ENCODE results near the gene CACNB4. TPM values are rescaled to one million over a fixed set of nuclear protein-coding genes. Genes with fewer than 3 reads are reported as not detected.
"Not testable (repeated sequence)": the region's sequence is repeated elsewhere in the genome, so short reads cannot be mapped to it uniquely, and the experiment has no call there.

The CACNB4 gene
- total and polyA plus RNA-seq, 5 donors: 0.25 to 1.5 (median 0.86) TPM

DNA sequence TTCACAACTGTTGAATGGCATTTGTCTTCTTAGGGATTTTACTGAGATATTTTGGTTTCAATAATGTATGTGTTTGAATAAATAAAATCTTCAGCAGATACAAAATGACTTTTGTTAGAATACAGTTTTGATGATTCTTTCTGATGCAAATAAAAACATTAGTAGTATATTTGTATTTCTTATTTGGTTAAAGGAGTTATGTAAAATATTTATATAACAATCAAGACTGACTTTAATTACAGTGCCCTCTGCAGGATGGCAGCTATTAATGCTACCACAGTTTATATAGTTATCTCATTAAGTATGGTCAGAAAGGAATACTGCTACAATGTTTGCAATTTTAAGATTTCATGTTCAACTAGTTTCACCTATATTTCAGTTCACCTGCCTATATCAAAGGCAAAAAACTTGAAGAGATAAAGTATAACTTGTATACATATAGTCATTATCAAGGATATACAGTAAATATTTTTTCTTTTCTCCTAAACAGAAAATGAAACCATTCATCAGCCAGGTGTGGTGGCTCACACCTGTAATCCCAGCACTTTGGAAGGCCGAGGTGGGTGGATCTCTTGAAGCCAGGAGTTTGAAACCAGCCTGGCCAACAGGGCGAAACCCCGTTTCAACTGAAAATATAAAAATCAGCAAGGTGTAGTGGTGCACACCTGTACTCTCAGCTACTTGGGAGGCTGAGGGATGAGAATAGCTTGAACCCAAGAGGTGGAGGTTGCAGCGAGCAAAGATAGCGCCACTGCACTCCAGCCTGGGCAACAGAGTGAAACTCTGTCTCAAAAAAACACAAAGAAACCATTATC, 290.4 kb downstream of the CACNB4 start:
- Histone ChIP-seq H3K27ac (ENCODE audit: low read length) (no peak overlapping the region), H3K9me3 (ENCODE audit: control insufficient read depth, low read length) (no peaks in the 10 kb centered on the region), H3K4me3 (ENCODE audit: low read length) (no peak overlapping the region), H3K27me3 (ENCODE audit: control insufficient read depth, insufficient read depth) (no peaks in the 10 kb centered on the region), H3K4me1 (ENCODE audit: control insufficient read depth, insufficient read depth, low read length) (no peaks in the 10 kb centered on the region)
- intact Hi-C loops (cut with DNase I): no loop called here
- ATAC-seq: no peak
- 91% methylated on average over 5 of the region's 5 CpGs for WGBS
- no peak for DNase-seq

DNA sequence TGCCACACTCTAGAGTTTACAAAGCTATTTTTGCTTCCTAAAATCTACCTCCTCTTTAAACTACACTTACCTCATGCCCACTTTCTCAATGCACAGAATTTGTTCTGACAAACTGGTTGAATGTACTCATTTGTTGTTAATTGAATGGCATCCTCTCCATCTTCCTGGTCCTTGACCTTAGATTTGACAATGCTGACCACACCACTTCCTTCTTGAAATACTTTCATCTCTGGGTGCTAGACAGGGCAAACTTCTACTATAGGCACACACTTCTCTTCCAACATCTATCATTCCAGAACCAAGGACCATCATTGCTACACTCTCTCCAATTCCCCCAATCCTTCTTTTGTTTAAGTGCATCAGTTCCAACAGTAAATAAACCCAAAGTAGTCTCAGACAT, 292.9 kb downstream of the CACNB4 start:
- intact Hi-C loops (cut with DNase I): no loop called here

DNA sequence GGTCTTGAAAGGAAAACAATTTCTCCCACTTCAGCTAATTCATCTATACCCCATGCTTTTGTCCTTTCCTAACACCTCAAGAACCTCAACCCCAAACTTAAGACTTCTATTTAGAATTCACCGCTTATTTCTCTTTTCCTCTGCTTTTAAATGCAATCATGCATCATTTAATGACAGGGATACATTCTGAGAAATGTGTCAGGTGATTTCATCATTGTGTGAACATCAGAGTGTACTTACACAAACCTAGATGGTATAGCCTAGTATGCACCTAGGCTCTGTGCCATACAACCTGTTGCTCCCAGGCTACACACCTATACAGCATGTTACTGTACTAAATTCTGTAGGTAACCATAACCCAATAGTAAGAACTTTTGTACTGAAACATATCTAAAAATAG, 293.5 kb downstream of the CACNB4 start:
- intact Hi-C loops (cut with DNase I): no loop called here
- no peaks in the 10 kb centered on the region for H3K4me1 ChIP-seq (ENCODE audit: control insufficient read depth, insufficient read depth, low read length)
- H3K9me3 ChIP-seq (ENCODE audit: control insufficient read depth, low read length): no peaks in the 10 kb centered on the region
- WGBS: 99% methylated on average over 1 of the region's 1 CpG
- H3K27ac ChIP-seq (ENCODE audit: low read length): no peak overlapping the region
- no peaks in the 10 kb centered on the region for H3K27me3 ChIP-seq (ENCODE audit: control insufficient read depth, insufficient read depth)
- DNase-seq: no peak
- no peak for ATAC-seq
- H3K4me3 ChIP-seq (ENCODE audit: low read length): no peak overlapping the region

More for the DNA sequence above, 292.9 kb downstream of the CACNB4 start:
- no peak overlapping the region for H3K27ac ChIP-seq (ENCODE audit: low read length)
- DNase-seq (no peak), ATAC-seq (no peak)
- H3K9me3 ChIP-seq (ENCODE audit: control insufficient read depth, low read length): no peaks in the 10 kb centered on the region
- H3K4me1 ChIP-seq (ENCODE audit: control insufficient read depth, insufficient read depth, low read length): no peaks in the 10 kb centered on the region
- no peak overlapping the region for H3K4me3 ChIP-seq (ENCODE audit: low read length)
- no peaks in the 10 kb centered on the region for H3K27me3 ChIP-seq (ENCODE audit: control insufficient read depth, insufficient read depth)

DNA sequence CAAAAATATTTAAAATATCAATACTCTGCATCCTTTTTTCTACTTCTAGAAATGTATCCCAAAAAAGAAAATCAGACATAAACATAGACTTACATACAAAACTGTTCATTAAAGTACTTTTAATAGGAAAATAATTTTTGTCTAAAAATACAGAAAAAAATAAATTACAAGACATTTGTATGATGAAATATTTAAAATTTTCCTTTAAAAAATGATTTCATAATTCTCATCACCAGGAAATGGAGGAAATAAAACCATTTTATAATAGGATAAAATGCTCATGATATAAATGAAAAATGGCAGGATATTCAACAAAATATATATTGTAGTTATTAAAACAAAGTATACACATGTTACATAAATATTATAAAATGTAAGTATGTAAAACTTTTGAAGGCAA, 295.0 kb downstream of the CACNB4 start:
- H3K4me3 ChIP-seq (ENCODE audit: low read length): no peak overlapping the region
- H3K27ac ChIP-seq (ENCODE audit: low read length): no peak overlapping the region
- no peaks in the 10 kb centered on the region for H3K4me1 ChIP-seq (ENCODE audit: control insufficient read depth, insufficient read depth, low read length)
- DNase-seq: no peak
- intact Hi-C loops (cut with DNase I): no loop called here
- H3K27me3 ChIP-seq (ENCODE audit: control insufficient read depth, insufficient read depth): no peaks in the 10 kb centered on the region
- H3K9me3 ChIP-seq (ENCODE audit: control insufficient read depth, low read length): no peaks in the 10 kb centered on the region
- no peak for ATAC-seq

DNA sequence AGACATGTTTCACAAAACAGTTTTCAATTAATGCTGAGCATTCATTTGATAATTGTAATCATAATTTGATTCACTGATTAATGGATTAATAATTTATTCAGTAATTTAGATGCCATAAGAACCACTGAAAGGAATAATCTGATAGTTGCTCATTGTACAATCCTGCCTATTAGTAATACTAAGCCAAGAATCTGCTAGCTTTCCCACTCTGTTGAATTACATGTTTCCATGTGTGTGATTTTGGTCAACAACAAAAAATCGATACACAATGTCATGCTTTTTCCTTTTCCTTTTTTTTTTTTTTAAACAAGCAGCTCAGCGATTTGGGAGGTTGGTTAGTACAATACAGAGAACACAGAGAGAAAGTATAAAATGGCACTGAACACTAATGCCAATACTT, 296.5 kb downstream of the CACNB4 start:
- no peaks in the 10 kb centered on the region for H3K4me1 ChIP-seq (ENCODE audit: control insufficient read depth, insufficient read depth, low read length)
- no peaks in the 10 kb centered on the region for H3K9me3 ChIP-seq (ENCODE audit: control insufficient read depth, low read length)
- ATAC-seq (no peak), DNase-seq (no peak)
- H3K4me3 ChIP-seq (ENCODE audit: low read length): no peak overlapping the region
- intact Hi-C loops (cut with DNase I): no loop called here
- 89% methylated on average over 2 of the region's 2 CpGs for WGBS
- H3K27ac ChIP-seq (ENCODE audit: low read length): no peak overlapping the region
- no peaks in the 10 kb centered on the region for H3K27me3 ChIP-seq (ENCODE audit: control insufficient read depth, insufficient read depth)

DNA sequence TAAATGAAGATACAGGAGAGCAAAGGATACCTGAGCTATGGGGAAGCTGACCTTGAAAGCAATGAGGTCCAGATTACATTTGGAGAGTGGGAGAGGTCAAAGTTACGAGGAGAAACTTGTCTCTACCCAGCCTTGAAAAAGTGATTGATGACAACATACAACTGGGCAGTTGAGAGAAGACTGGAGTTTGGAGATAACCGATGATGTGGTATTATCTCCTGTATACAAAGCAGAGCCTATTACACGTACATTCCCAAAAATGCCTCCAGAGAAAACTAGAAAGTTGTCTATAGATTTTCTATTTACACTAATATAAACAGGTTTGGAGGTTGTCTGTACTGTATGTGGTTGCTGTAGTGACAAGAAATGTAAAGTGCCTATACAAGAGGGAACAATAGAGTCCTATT, 299.0 kb downstream of the CACNB4 start:
- Histone ChIP-seq H3K4me1 (ENCODE audit: control insufficient read depth, insufficient read depth, low read length) (no peaks in the 10 kb centered on the region), H3K4me3 (ENCODE audit: low read length) (no peak overlapping the region), H3K9me3 (ENCODE audit: control insufficient read depth, low read length) (no peaks in the 10 kb centered on the region), H3K27ac (ENCODE audit: low read length) (no peak overlapping the region), H3K27me3 (ENCODE audit: control insufficient read depth, insufficient read depth) (no peaks in the 10 kb centered on the region)
- no peak for ATAC-seq
- WGBS: 82% methylated on average over 3 of the region's 3 CpGs
- no peak for DNase-seq
- intact Hi-C loops (cut with DNase I): no loop called here

DNA sequence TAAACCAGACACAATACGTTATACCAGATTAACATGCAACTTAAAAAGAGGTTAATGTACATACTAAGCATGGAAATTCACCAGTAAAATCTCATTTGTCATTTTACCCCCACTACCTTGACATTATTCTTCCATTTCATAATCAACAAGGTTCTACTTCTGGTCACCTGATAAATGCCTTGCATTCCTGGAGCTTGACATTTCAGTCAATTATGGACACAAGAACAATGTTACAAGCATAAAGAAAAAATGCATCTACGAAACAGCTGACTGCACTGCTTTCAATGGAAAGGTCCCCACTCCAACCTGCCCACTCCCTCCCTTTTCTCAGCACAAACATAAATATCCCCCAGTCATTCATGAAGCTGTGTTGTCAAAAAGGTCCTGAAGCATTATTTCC, 302.1 kb downstream of the CACNB4 start:
- H3K4me1 ChIP-seq (ENCODE audit: control insufficient read depth, insufficient read depth, low read length): no peaks in the 10 kb centered on the region
- no peak overlapping the region for H3K4me3 ChIP-seq (ENCODE audit: low read length)
- no peaks in the 10 kb centered on the region for H3K9me3 ChIP-seq (ENCODE audit: control insufficient read depth, low read length)
- ATAC-seq: no peak
- H3K27ac ChIP-seq (ENCODE audit: low read length): no peak overlapping the region
- intact Hi-C loops (cut with DNase I): no loop called here
- no peak for DNase-seq
- 91% methylated on average over 2 of the region's 2 CpGs for WGBS
- H3K27me3 ChIP-seq (ENCODE audit: control insufficient read depth, insufficient read depth): no peaks in the 10 kb centered on the region

DNA sequence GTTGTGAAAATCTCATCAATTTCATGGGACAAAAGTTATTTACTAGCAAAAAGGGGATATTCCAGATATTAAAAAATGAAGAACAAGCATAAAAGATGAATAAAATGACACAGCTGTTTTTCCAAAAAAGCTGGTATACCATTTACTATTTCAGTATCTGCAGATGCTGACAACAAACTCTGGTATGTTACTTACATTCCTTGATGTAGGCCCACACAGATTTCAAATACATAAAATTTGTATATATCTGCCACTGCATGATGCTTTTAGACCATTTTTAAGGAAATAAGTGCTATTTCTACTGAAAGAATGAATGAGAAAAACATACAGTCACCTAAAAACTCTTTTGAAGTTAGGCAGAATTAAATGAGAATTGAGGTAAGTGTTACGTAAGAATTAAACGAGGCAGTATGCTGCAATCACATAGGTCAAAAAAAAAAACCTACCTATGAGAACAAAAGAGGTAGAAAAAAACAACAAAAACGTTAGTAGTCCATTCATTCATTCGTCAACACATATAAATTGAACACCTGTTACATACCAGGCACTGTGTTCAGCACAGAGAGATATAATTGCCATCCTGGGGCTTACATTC, 303.1 kb downstream of the CACNB4 start:
- Histone ChIP-seq H3K27me3 (ENCODE audit: control insufficient read depth, insufficient read depth) (no peaks in the 10 kb centered on the region), H3K4me1 (ENCODE audit: control insufficient read depth, insufficient read depth, low read length) (no peaks in the 10 kb centered on the region), H3K9me3 (ENCODE audit: control insufficient read depth, low read length) (no peaks in the 10 kb centered on the region), H3K27ac (ENCODE audit: low read length) (no peak overlapping the region), H3K4me3 (ENCODE audit: low read length) (no peak overlapping the region)
- DNase-seq (no peak), ATAC-seq (no peak)
- WGBS: 77% methylated on average over 4 of the region's 4 CpGs
- intact Hi-C loops (cut with DNase I): no loop called here

DNA sequence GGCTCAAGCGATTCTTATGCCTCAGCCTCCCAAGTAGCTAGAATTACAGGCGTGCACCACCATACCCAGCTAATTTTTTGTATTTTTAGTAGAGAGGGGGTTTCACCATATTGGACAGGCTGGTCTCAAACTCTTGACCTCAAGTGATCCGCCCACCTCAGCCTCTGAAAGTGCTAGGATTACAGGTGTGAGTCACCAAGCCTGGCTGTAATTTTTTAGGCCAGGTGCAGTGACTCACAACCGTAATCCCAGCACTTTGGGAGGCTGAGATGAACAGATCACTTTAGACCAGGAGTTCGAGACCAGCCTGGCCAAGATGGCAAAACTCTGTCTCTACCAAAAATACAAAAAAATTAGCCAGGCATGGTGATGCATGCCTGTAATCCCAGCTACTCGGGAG, 304.4 kb downstream of the CACNB4 start:
- H3K27me3 ChIP-seq (ENCODE audit: control insufficient read depth, insufficient read depth); H3K4me3 ChIP-seq (ENCODE audit: low read length); H3K9me3 ChIP-seq (ENCODE audit: control insufficient read depth, low read length); DNase-seq; H3K27ac ChIP-seq (ENCODE audit: low read length); H3K4me1 ChIP-seq (ENCODE audit: control insufficient read depth, insufficient read depth, low read length); intact Hi-C loops (cut with DNase I); ATAC-seq: not testable (repeated sequence)
- 97% methylated on average over 6 of the region's 6 CpGs for WGBS

DNA sequence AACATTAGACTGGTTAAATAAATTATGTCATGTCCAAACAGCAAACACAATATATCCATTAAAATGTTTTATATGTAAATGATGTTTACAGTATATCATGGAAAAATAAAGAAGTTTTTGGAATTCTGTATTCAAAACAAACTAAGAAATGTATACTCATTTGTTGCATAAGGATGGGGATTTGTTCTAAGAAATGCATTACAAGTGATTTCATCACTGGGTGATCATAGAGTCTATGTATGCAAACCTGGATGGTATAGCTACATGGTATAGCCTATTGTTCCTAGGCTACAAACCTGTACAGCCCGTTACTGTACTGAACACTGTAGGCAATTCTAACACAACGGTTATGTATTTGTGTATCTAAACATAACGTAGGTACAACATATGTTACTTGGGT, 305.7 kb downstream of the CACNB4 start:
- no peak for ATAC-seq
- Histone ChIP-seq H3K4me1 (ENCODE audit: control insufficient read depth, insufficient read depth, low read length) (peaks cover 2% of the 10 kb centered on the region), H3K4me3 (ENCODE audit: low read length) (no peak overlapping the region), H3K27ac (ENCODE audit: low read length) (no peak overlapping the region), H3K27me3 (ENCODE audit: control insufficient read depth, insufficient read depth) (no peaks in the 10 kb centered on the region), H3K9me3 (ENCODE audit: control insufficient read depth, low read length) (no peaks in the 10 kb centered on the region)
- 91% methylated on average over 3 of the region's 3 CpGs for WGBS
- intact Hi-C loops (cut with DNase I): no loop called here
- no peak for DNase-seq

DNA sequence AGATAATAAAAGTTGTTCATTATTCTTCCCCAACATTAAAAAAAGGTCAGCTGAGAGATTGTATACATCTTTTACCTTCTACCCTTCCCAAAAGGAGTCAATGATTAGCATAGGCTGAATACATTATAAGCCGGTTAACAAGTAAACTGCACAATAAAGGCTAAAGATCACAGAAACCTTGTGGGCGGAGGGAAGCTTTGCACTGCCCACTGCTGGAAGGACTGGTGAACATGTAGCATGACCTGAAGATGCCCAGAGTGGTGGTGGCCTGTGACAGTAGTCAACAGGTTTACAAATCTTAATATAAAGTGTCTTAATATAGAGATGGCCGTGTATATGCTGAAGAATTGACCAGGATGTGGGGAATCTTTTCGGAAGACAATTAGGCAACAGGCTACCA, 306.3 kb downstream of the CACNB4 start:
- WGBS: 93% methylated on average over 4 of the region's 4 CpGs
- intact Hi-C loops (cut with DNase I): no loop called here
- H3K27me3 ChIP-seq (ENCODE audit: control insufficient read depth, insufficient read depth): no peaks in the 10 kb centered on the region
- H3K27ac ChIP-seq (ENCODE audit: low read length): no peak overlapping the region
- H3K4me3 ChIP-seq (ENCODE audit: low read length): no peak overlapping the region
- no peaks in the 10 kb centered on the region for H3K9me3 ChIP-seq (ENCODE audit: control insufficient read depth, low read length)
- DNase-seq: no peak
- no peak for ATAC-seq
- peaks cover 2% of the 10 kb centered on the region for H3K4me1 ChIP-seq (ENCODE audit: control insufficient read depth, insufficient read depth, low read length)
